Adrenal gland (tissue), 12 donors: Measurements from ENCODE around the gene IL1RAP. TPM values are rescaled to one million over a fixed set of nuclear protein-coding genes. Genes with fewer than 3 reads are reported as not detected.
"Not testable (repeated sequence)": the region's sequence is repeated elsewhere in the genome, so short reads cannot be mapped to it uniquely, and the experiment has no call there.

Experiments
- DNase-seq, 7 donors: peaks; one replicate each; pipeline ENCODE4 v3.0.0-alpha.2; 2019 to 2020
- H3K27ac ChIP-seq, 5 donors: fragments of 200-600 bp; sonication (generic) in 4 of 5; 1 replicate in 3 of 5; 2 replicates in 2 of 5; pipeline versions ENCODE4 v1.5.1 to v1.8.0; 2016 to 2020; ENCODE audit warnings: mild to moderate bottlenecking in 1 of 5
- H3K27me3 ChIP-seq: fragments of 200-600 bp; 2 replicates; pipeline ENCODE4 v1.8.0; 2021
- H3K36me3 ChIP-seq, 2 donors: fragments of 200-600 bp; replicated peaks in 1 of 2; 1 replicate in 1 of 2; 2 replicates in 1 of 2; pipeline versions ENCODE4 v1.5.1 to v1.8.0; 2018 to 2022
- H3K4me1 ChIP-seq, 2 donors: fragments of 200-600 bp; replicated peaks in 1 of 2; 1 replicate in 1 of 2; 2 replicates in 1 of 2; pipeline versions ENCODE4 v1.5.1 to v1.8.0; 2018 to 2021
- H3K4me3 ChIP-seq, 4 donors: fragments of 200-600 bp; sonication (generic) in 3 of 4; one replicate each; pipeline ENCODE4 v1.5.1; 2016 to 2018
- H3K9me3 ChIP-seq, 3 donors: fragments of 200-600 bp; sonication (generic) in 1 of 3; replicated peaks in 1 of 3; 1 replicate in 2 of 3; 2 replicates in 1 of 3; pipeline versions ENCODE4 v1.5.1 to v1.8.0; 2016 to 2021
- POLR2A ChIP-seq, 2 donors: fragments of 450-650 bp; IDR thresholded peaks; one replicate each; pipeline ENCODE4 v1.6.1; 2017; ENCODE audit warnings: antibody characterized with exemption in 2 of 2, mild to moderate bottlenecking in 2 of 2, moderate library complexity in 1 of 2
- WGBS, 4 donors: extraction: QIAGEN DNeasy Blood & Tissue Kit in 2 of 4; methylation state at CpG; one replicate each; pipeline versions ENCODE4 v1.1.5 to v1.1.7; 2013 to 2017; 5-methylcytosine and 5-hydroxymethylcytosine counted together
- intact Hi-C, 2 donors: fragments of 100-400 bp; cut with DNase I; formaldehyde crosslinking; loops; one replicate each; pipeline versions ENCODE4 v1.14.1 to v1.15.0; 2022 to 2023
- polyA plus RNA-seq, 3 donors: library from polyadenylated mRNA; stranded (reverse); fragments of 200-250 nt in 2 of 3; fragments of 350-450 nt in 1 of 3; fragmentation: Illumina TruSeq in 1 of 3; extraction: RNeasy Lipid Tissue Mini Kit (QIAGEN cat#74804) in 1 of 3; gene quantifications; one replicate each; pipeline ENCODE4 v1.2.3, GENCODE V29; 2013 to 2014
- total RNA-seq, 9 donors: library from RNA; depleted of rRNA in 4 of 9; stranded (reverse); fragments of >200 nt in 4 of 9; fragments of 120-200 nt in 1 of 9; fragmentation: NEBNext Ultra II Directional in 1 of 9; extraction: Animal tissue kit (Norgen Biotek cat#: 25700) in 1 of 9; gene quantifications; one replicate each; pipeline versions ENCODE4 v1.1.0 to v1.2.4, GENCODE V29; 2013 to 2023
- TF ChIP-seq, protein P1 (sequence below), 6 experiments: fragments of 450-650 bp in 4 of 6; fragments of 200-600 bp in 2 of 6; sonication (generic) in 1 of 6; IDR thresholded peaks; 1 replicate in 5 of 6; 2 replicates in 1 of 6; pipeline versions ENCODE4 v1.5.1 to v1.8.0; 2016 to 2021; ENCODE audit warnings: antibody characterized with exemption in 6 of 6, mild to moderate bottlenecking in 2 of 6, moderate library complexity in 1 of 6
- donor health status: healthy with polysubstance abuse.
- donor health status: Bipolar disorder and iron deficiency.
- donor health status: DM: yes; HTN: yes; CAD: no.
- donor health status: DM: no; HTN: no; CAD: no.
- donor health status: DM: no; HTN: no; CAD: no.
- donor health status: DM: yes; HTN: yes; CAD: no.

IL1RAP gene
- total and polyA plus RNA-seq, 12 donors: 0.97 to 17.1 (median 6.7) TPM

DNA sequence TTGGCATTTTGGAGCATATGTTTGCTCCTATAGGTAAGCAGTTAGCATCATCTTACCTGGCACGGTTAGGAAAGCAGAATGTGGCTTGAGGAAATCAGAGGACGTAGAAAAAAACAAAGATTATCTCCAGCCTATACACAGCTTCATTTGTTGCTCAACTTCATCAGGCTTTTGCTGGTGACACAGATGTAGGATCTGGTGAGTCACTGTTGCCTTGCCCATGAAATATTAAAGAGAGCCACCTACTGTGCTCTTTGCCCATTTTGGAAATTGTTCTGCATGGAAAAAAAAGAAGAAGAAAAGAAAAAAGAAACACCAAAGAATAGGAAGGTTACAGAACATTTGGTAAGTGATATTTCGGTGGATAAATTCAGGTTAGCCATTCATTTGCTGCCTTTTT is 3.8 kb downstream of the IL1RAP start:
- Histone ChIP-seq H3K9me3 (no peaks in the 10 kb centered on the region), H3K4me3 (no peak overlapping the region), H3K4me1 (no peaks in the 10 kb centered on the region), H3K27me3 (no peaks in the 10 kb centered on the region), H3K36me3 (no peaks in the 10 kb centered on the region), H3K27ac (no peak overlapping the region)
- DNase-seq: peak in 3 of 7 donors; percentile 25 to 37 (median 31)
- TF ChIP-seq, protein P1, sequence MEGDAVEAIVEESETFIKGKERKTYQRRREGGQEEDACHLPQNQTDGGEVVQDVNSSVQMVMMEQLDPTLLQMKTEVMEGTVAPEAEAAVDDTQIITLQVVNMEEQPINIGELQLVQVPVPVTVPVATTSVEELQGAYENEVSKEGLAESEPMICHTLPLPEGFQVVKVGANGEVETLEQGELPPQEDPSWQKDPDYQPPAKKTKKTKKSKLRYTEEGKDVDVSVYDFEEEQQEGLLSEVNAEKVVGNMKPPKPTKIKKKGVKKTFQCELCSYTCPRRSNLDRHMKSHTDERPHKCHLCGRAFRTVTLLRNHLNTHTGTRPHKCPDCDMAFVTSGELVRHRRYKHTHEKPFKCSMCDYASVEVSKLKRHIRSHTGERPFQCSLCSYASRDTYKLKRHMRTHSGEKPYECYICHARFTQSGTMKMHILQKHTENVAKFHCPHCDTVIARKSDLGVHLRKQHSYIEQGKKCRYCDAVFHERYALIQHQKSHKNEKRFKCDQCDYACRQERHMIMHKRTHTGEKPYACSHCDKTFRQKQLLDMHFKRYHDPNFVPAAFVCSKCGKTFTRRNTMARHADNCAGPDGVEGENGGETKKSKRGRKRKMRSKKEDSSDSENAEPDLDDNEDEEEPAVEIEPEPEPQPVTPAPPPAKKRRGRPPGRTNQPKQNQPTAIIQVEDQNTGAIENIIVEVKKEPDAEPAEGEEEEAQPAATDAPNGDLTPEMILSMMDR (IDR thresholded peaks at IDR 0.05): peak in 1 of 6 experiments; percentile 11
- no peak for TF ChIP-seq POLR2A (IDR thresholded peaks at IDR 0.05)
- WGBS, 4 donors: 54 to 80% (median 73%) methylated on average over 3 of the region's 3 CpGs
- intact Hi-C loops: no loop called here

DNA sequence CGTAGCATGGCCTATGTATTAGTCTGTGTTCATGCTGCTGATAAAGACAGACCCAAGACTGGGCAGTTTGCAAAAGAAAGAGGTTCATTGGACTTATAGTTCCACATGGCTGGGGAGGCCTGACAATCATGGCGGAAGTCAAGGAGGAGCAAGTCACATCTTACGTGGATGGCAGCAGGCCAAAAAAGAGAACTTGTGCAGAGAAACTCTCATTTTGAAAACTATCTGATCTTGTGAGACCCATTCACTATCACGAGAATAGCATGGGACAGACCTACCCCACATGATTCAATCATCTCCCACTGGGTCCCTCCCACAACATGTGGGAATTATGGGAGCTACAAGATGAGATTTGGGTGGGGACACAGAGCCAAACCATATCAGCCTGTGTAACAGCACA is 4.6 kb downstream of the IL1RAP start:
- intact Hi-C loops, H3K9me3 ChIP-seq, H3K36me3 ChIP-seq, H3K27ac ChIP-seq, H3K4me3 ChIP-seq, H3K27me3 ChIP-seq, H3K4me1 ChIP-seq, DNase-seq: not testable (repeated sequence)
- 75 to 91% (median 89%) methylated on average over 4 of the region's 4 CpGs for WGBS, 4 donors

DNA sequence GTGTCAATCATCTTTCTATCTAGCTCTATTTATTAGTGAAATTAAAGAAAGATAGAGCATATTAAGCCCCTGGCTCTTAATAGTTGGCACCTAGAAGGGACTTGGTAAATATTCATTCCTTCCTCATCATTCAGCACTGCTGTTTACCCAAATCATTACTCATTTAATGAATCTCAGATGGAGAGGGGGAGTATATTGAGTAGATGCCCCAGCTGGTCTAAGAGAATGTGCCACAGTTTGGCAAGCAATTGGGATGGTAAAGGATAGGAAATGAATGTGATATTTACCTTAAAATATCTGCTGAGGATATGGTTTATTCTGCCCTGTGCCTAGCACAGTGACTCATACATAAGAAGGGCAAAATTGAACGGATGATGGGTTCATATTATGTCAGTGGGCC is 6.0 kb downstream of the IL1RAP start:
- H3K4me1 ChIP-seq: no peaks in the 10 kb centered on the region
- TF ChIP-seq, protein P1 (IDR thresholded peaks at IDR 0.05): no peak
- no peak for TF ChIP-seq POLR2A (IDR thresholded peaks at IDR 0.05)
- no peak overlapping the region for H3K4me3 ChIP-seq
- no peak overlapping the region for H3K27ac ChIP-seq
- 49 to 100% (median 93%) methylated on average over 1 of the region's 1 CpG for WGBS, 4 donors
- no peaks in the 10 kb centered on the region for H3K9me3 ChIP-seq
- intact Hi-C loops: no loop called here
- DNase-seq: no peak
- no peaks in the 10 kb centered on the region for H3K27me3 ChIP-seq
- H3K36me3 ChIP-seq: no peaks in the 10 kb centered on the region

DNA sequence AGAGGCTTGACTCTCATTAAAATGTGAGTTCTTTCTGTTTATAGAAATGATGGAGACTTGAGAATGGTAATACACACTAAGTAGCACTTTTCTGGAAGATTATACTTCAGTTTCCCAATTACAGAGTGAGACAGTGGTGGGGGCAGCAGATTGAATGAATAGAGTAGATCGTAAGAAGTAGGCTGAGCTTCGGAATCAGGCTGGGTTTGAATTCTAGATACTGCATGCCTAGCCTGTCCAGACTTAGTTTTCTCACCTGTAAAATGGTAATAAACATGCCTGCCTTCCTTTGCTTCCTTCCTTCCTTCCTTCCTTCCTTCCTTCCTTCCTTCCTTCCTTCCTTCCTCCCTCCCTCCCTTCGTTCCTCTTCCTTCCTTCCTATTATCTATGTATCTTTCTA is 8.1 kb downstream of the IL1RAP start:
- H3K27me3 ChIP-seq: no peaks in the 10 kb centered on the region
- H3K36me3 ChIP-seq: no peaks in the 10 kb centered on the region
- no peaks in the 10 kb centered on the region for H3K4me1 ChIP-seq
- H3K4me3 ChIP-seq: no peak overlapping the region
- DNase-seq: no peak
- H3K9me3 ChIP-seq: no peaks in the 10 kb centered on the region
- H3K27ac ChIP-seq: no peak overlapping the region
- 81 to 90% (median 87%) methylated on average over 3 of the region's 3 CpGs for WGBS, 4 donors
- intact Hi-C loops: no loop called here
- TF ChIP-seq, protein P1 (IDR thresholded peaks at IDR 0.05): no peak
- TF ChIP-seq POLR2A (IDR thresholded peaks at IDR 0.05): no peak

DNA sequence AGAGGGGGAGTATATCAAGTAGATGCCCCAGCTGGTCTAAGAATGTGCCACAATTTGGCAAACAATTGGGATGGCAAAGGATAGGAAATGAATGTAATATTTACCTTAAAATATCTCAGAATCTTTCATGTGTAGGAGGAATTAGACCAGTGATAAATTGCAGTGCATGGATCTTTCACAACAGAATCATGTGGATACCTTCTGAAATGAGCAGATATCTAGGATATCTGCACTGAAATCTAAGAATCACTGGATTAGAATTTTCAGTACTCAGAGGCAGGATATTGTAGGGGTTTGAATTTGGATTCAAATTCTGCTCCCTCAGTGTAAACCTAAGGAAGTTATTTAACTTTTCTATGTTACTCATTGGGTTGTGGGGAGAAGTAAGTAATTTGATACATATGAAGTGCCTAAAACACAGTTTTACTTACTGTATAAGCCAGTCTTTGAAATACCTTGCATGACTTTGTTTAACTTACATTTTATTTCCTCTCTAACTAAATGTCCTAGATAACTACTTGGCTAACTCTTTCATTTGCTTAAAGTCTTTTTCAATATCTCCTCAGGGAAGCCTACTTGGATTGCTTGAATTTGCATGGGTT is 8.8 kb downstream of the IL1RAP start:
- no peaks in the 10 kb centered on the region for H3K4me1 ChIP-seq
- DNase-seq: no peak
- no peak for TF ChIP-seq POLR2A (IDR thresholded peaks at IDR 0.05)
- TF ChIP-seq, protein P1 (IDR thresholded peaks at IDR 0.05): no peak
- intact Hi-C loops: no loop called here
- no peaks in the 10 kb centered on the region for H3K9me3 ChIP-seq
- no peaks in the 10 kb centered on the region for H3K36me3 ChIP-seq
- no peaks in the 10 kb centered on the region for H3K27me3 ChIP-seq
- H3K27ac ChIP-seq: no peak overlapping the region
- no peak overlapping the region for H3K4me3 ChIP-seq
